AG04449 (cell line): ENCODE measurements around the gene BCAS3.

Experiments used
- CTCF ChIA-PET: fragments of 350-600 bp; formaldehyde crosslinking; extraction: SDS; loops from one replicate; lab custom pipeline; 2021; ENCODE audit warnings: antibody characterized with exemption; lab: Yijun Ruan, JAX
- POLR2A ChIA-PET: fragments of 400-600, 350-600 bp; formaldehyde crosslinking; extraction: SDS; loops from one replicate; lab custom pipeline; 2020; ENCODE audit warnings: antibody characterized with exemption, inconsistent platforms; lab: Yijun Ruan, JAX
- DNase-seq: peaks from one replicate; pipeline ENCODE4 v3.0.0-alpha.2; 2010; ENCODE audit warnings: low read depth, low spot score
- H3K4me3 ChIP-seq: 2 replicates; pipeline ENCODE4 v1.5.1; 2011; ENCODE audit warnings: low read depth, mild to moderate bottlenecking, control low read depth, low read length
- CTCF ChIP-seq: IDR thresholded peaks from one replicate; pipeline ENCODE4 v1.5.1; 2011; ENCODE audit warnings: mild to moderate bottlenecking, moderate library complexity, low read length, control low read depth, inconsistent platforms; ENCODE audit not compliant: insufficient read depth; ENCODE audit errors: missing control alignments

The BCAS3 gene

GRCh38 chr17:61395409-61395982, 717.8 kb downstream of the BCAS3 start:
- no peak for TF ChIP-seq CTCF
- no peak overlapping the region for H3K4me3 ChIP-seq
- DNase-seq, result no peak
- ChIA-PET CTCF (interaction anchor here (1.7 to 7.0 kb wide), 3 partner anchors 8 to 424 kb away, joined by 4 to 54 read pairs (median 13); no protein-coding TSS in a partner anchor), POLR2A (no interaction called here)

- no peak overlapping the region for H3K4me3 ChIP-seq
- no peak for DNase-seq
- ChIA-PET POLR2A (no interaction called here), CTCF (interaction anchor here (1.6 to 2.8 kb wide), 5 partner anchors 8 to 425 kb away, joined by 4 to 13 read pairs (median 5); no protein-coding TSS in a partner anchor)
- TF ChIP-seq CTCF, result no peak
Observed at GRCh38 chr17:61395983-61396585, 718.4 kb downstream of the BCAS3 start.

- no peak for DNase-seq
- ChIA-PET CTCF (interaction anchor here (1.0 to 8.8 kb wide), 7 partner anchors 9 to 425 kb away, joined by 4 to 55 read pairs (median 4); no protein-coding TSS in a partner anchor), POLR2A (no interaction called here)
- no peak for TF ChIP-seq CTCF
- H3K4me3 ChIP-seq, result peak overlapping the region; percentile 76
Observed at GRCh38 chr17:61396586-61397085, 719.0 kb downstream of the BCAS3 start.

- no peak for DNase-seq
Observed at GRCh38 chr17:61397086-61397842, 719.6 kb downstream of the BCAS3 start.

GRCh38 chr17:61398721-61399130, 721.1 kb downstream of the BCAS3 start:
- DNase-seq, result no peak
- POLR2A ChIA-PET, result interaction anchor here (1.0 to 1.2 kb wide), 3 partner anchors 10 to 428 kb away, joined by 3 to 4 read pairs (median 3); no protein-coding TSS in a partner anchor
- no peak for TF ChIP-seq CTCF
- CTCF ChIA-PET, result interaction anchor here (1.0 to 8.8 kb wide), 6 partner anchors 9 to 678 kb away, joined by 4 to 55 read pairs (median 9); no protein-coding TSS in a partner anchor
- peak overlapping the region; percentile 76 for H3K4me3 ChIP-seq

More at GRCh38 chr17:61397086-61397842, 719.6 kb downstream of the BCAS3 start:
- CTCF ChIA-PET, result interaction anchor here (0.7 to 8.8 kb wide), 8 partner anchors 11 to 676 kb away, joined by 3 to 55 read pairs (median 4); no protein-coding TSS in a partner anchor
- POLR2A ChIA-PET, result interaction anchor here (0.6 kb wide), 1 partner anchor 12 kb away, joined by 3 read pairs; no protein-coding TSS in a partner anchor
- H3K4me3 ChIP-seq, result peak overlapping the region; percentile 76
- TF ChIP-seq CTCF, result peak; percentile 25
